Activated CD8-positive, alpha-beta T cell treated with anti-CD3 and anti-CD28 coated beads for 36 hours (primary cell): Measurements from ENCODE around the gene GPR3. TPM values are rescaled to one million over a fixed set of nuclear protein-coding genes. Genes with fewer than 3 reads are reported as not detected.

Experiments
- ATAC-seq: fragments of 200-7000 bp; cut with Tn5 transposase; one replicate; pipeline ENCODE4 v1.10.0; 2021; ENCODE audit warnings: mild to moderate bottlenecking, moderate library complexity
- CTCF ChIA-PET: fragments of 350-600 bp; sonication (Branson Sonifier 250); formaldehyde crosslinking; loops from one replicate; lab custom pipeline; 2021; ENCODE audit warnings: antibody characterized with exemption; lab: Charles Lee
- POLR2A ChIA-PET: fragments of 350-600 bp; sonication (Branson Sonifier 250); formaldehyde crosslinking; loops from one replicate; lab custom pipeline; 2021; ENCODE audit warnings: antibody characterized with exemption; lab: Charles Lee
- DNase-seq: peaks from one replicate; pipeline ENCODE4 v3.0.0-alpha.2; 2020
- H3K27ac Mint-ChIP-seq: one replicate; pipeline ENCODE4 v1.8.0; 2021; ENCODE audit warnings: mild to moderate bottlenecking, mixed read lengths
- H3K27me3 Mint-ChIP-seq: one replicate; pipeline ENCODE4 v1.8.0; 2021; ENCODE audit warnings: mixed read lengths
- H3K36me3 Mint-ChIP-seq: one replicate; pipeline ENCODE4 v1.8.0; 2021; ENCODE audit warnings: low read depth, mixed read lengths
- H3K4me1 Mint-ChIP-seq: one replicate; pipeline ENCODE4 v1.8.0; 2021; ENCODE audit warnings: low read depth, mixed read lengths
- H3K4me3 Mint-ChIP-seq: one replicate; pipeline ENCODE4 v1.8.0; 2021; ENCODE audit warnings: mild to moderate bottlenecking, moderate library complexity, mixed read lengths
- H3K9me3 Mint-ChIP-seq: one replicate; pipeline ENCODE4 v1.8.0; 2021; ENCODE audit warnings: mixed read lengths
- CTCF ChIP-seq: fragments of 200-600 bp; IDR thresholded peaks from one replicate; pipeline ENCODE4 v1.8.0; 2022; ENCODE audit warnings: antibody characterized with exemption, mild to moderate bottlenecking
- intact Hi-C: fragments of 100-400 bp; cut with micrococcal nuclease; formaldehyde crosslinking; loops from one replicate; pipeline ENCODE4 v1.10.0; 2022
- total RNA-seq, 2 experiments: library from RNA; stranded (reverse); gene quantifications; one replicate each; pipeline ENCODE4 v1.2.3, GENCODE V29; 2021

GPR3 gene
- total RNA-seq, 2 experiments from 2014 or later: 1.1 to 1.7 TPM

- no peak for TF ChIP-seq CTCF
- ATAC-seq: no peak
- ChIA-PET POLR2A (no interaction called here), CTCF (interaction anchor here (1.1 kb wide), 1 partner anchor 20 kb away, joined by 3 read pairs; no protein-coding TSS in a partner anchor)
- H3K9me3 Mint-ChIP-seq: no peaks in the 10 kb centered on the region
- peaks cover 43% of the 10 kb centered on the region for H3K4me1 Mint-ChIP-seq
- no peak for DNase-seq
- no peaks in the 10 kb centered on the region for H3K36me3 Mint-ChIP-seq
- intact Hi-C loops: no loop called here
- no peak overlapping the region for H3K4me3 Mint-ChIP-seq
- H3K27me3 Mint-ChIP-seq: peaks cover 2% of the 10 kb centered on the region
- no peak overlapping the region for H3K27ac Mint-ChIP-seq
These were observed 31.4 kb upstream of the GPR3 start for GRCh38 chr1:27361044-27361402.

- POLR2A ChIA-PET: interaction anchor here (1.1 to 1.3 kb wide), 2 partner anchors 9 to 11 kb away, joined by 3 to 4 read pairs; no protein-coding TSS in a partner anchor
- DNase-seq (no peak), ATAC-seq (no peak)
- no peak overlapping the region for H3K27ac Mint-ChIP-seq
- H3K27me3 Mint-ChIP-seq: peaks cover 2% of the 10 kb centered on the region
- intact Hi-C loops: no loop called here
- peaks cover 38% of the 10 kb centered on the region for H3K4me1 Mint-ChIP-seq
- CTCF ChIA-PET: interaction anchor here (1.1 to 2.6 kb wide), 5 partner anchors 20 to 41 kb away, joined by 3 to 9 read pairs (median 4); no protein-coding TSS in a partner anchor
- H3K4me3 Mint-ChIP-seq: no peak overlapping the region
- H3K36me3 Mint-ChIP-seq: no peaks in the 10 kb centered on the region
- H3K9me3 Mint-ChIP-seq: no peaks in the 10 kb centered on the region
- no peak for TF ChIP-seq CTCF
These were observed 30.9 kb upstream of the GPR3 start for GRCh38 chr1:27361553-27361952.

- POLR2A ChIA-PET: interaction anchor here (0.6 to 3.2 kb wide), 2 partner anchors 8 to 304 kb away, joined by 3 to 31 read pairs; no protein-coding TSS in a partner anchor
These were observed 28.4 kb upstream of the GPR3 start for GRCh38 chr1:27363766-27364695.

GRCh38 chr1:27364696-27365371 is 27.6 kb upstream of the GPR3 start:
- peak overlapping the region; percentile 82 for H3K4me3 Mint-ChIP-seq
- no peaks in the 10 kb centered on the region for H3K9me3 Mint-ChIP-seq
- POLR2A ChIA-PET: interaction anchor here (0.6 to 3.2 kb wide), 9 partner anchors 9 to 303 kb away, joined by 3 to 31 read pairs (median 3); no protein-coding TSS in a partner anchor
- no peaks in the 10 kb centered on the region for H3K27me3 Mint-ChIP-seq
- peak overlapping the region; percentile 37 for H3K27ac Mint-ChIP-seq
- CTCF ChIA-PET: interaction anchor here (0.8 to 8.2 kb wide), 11 partner anchors 8 to 68 kb away, joined by 3 to 91 read pairs (median 7); partner anchors contain the start of gene CD164L2
- ATAC-seq (no peak), DNase-seq (no peak)
- H3K36me3 Mint-ChIP-seq: no peaks in the 10 kb centered on the region
- no peak for TF ChIP-seq CTCF
- intact Hi-C loops: no loop called here
- H3K4me1 Mint-ChIP-seq: peaks cover 22% of the 10 kb centered on the region

More at GRCh38 chr1:27363766-27364695, 28.4 kb upstream of the GPR3 start:
- CTCF ChIA-PET: interaction anchor here (1.5 to 3.2 kb wide), 4 partner anchors 27 to 67 kb away, joined by 4 to 13 read pairs (median 8); no protein-coding TSS in a partner anchor
- Mint-ChIP-seq H3K4me3 (no peak overlapping the region), H3K27ac (no peak overlapping the region), H3K36me3 (no peaks in the 10 kb centered on the region), H3K4me1 (peaks cover 22% of the 10 kb centered on the region), H3K27me3 (peaks cover under 1% of the 10 kb centered on the region), H3K9me3 (no peaks in the 10 kb centered on the region)
- ATAC-seq: no peak
- DNase-seq: no peak
- intact Hi-C loops: no loop called here
- TF ChIP-seq CTCF: no peak
